ENCODE data around the gene OR2J1.

DNA sequence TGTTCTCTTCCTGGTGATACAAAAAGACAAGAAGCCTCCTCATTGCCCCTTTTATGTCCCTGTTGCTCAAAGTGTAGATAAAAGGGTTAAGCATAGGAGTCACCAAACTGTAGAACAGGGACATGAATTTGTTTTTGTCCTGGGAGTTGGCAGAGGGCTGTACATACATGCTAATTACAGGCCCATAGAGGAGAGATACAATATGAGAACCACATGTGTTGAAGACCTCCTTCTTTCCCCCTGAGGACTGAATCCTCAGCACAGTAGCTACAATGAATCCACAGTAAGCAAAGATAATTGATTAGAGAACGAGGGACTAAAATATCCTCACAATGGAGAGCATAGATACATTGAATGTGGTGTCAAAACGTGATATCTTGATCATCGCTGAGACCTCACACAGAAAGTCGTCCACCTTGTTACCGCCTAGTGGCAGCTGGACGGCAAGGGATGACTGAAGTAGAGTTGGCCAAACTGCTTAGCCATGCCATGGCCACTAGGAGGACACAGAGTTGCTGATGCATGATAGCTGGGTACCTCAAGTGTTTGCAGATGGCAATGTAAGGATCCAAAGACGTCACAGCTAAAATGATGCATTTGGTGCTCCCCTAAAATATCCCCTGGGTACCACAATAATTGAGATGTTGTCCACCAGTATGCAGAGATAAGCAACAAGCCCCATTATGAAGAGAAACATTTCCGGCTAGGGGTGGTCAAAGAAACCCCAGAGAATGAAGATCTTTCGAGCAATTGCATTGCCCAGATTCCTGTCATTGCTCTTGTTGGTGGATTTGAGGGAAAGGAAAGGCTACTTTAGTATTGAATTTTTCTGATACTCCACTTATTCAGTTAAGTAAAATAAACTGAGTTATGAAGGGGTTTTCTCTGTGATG lies 27.2 kb upstream of the OR2J1 start:
- TF ChIP-seq, protein P1, sequence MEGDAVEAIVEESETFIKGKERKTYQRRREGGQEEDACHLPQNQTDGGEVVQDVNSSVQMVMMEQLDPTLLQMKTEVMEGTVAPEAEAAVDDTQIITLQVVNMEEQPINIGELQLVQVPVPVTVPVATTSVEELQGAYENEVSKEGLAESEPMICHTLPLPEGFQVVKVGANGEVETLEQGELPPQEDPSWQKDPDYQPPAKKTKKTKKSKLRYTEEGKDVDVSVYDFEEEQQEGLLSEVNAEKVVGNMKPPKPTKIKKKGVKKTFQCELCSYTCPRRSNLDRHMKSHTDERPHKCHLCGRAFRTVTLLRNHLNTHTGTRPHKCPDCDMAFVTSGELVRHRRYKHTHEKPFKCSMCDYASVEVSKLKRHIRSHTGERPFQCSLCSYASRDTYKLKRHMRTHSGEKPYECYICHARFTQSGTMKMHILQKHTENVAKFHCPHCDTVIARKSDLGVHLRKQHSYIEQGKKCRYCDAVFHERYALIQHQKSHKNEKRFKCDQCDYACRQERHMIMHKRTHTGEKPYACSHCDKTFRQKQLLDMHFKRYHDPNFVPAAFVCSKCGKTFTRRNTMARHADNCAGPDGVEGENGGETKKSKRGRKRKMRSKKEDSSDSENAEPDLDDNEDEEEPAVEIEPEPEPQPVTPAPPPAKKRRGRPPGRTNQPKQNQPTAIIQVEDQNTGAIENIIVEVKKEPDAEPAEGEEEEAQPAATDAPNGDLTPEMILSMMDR (conservative IDR thresholded peaks at IDR 0.05 in 1 of 2, IDR thresholded peaks at IDR 0.05 in 1 of 2; ENCODE audit: low read depth in 1 of 2, low read length in 2 of 2), result peak in 1 of 2 donors; percentile 34
- TF ChIP-seq EZH2 (IDR thresholded peaks at IDR 0.05; ENCODE audit: low read length, missing control alignments), result no peak

All from fibroblast of lung (primary cell).